ENCODE measurements around the gene CEP112.
"Not testable (repeated sequence)": the region's sequence is repeated elsewhere in the genome, so short reads cannot be mapped to it uniquely, and the experiment has no call there.

The CEP112 gene

GRCh38 chr17:66165537-66166123, 26.3 kb downstream of the CEP112 start:
- no peak for DNase-seq (ENCODE audit: low read depth in 2 of 2, low spot score in 1 of 2)

- DNase-seq (ENCODE audit: low read depth in 2 of 2, low spot score in 1 of 2) = not testable (repeated sequence)
These were observed 36.9 kb downstream of the CEP112 start for GRCh38 chr17:66155055-66155454.

- no peak for DNase-seq (ENCODE audit: low read depth in 2 of 2, low spot score in 1 of 2)
These were observed 39.2 kb downstream of the CEP112 start for GRCh38 chr17:66152756-66153155.

- no peak for DNase-seq (ENCODE audit: low read depth in 2 of 2, low spot score in 1 of 2)
These were observed 41.2 kb downstream of the CEP112 start for GRCh38 chr17:66150708-66151107.

GRCh38 chr17:66149562-66149961, 42.4 kb downstream of the CEP112 start:
- DNase-seq (ENCODE audit: low read depth in 2 of 2, low spot score in 1 of 2) = no peak

- DNase-seq (ENCODE audit: low read depth in 2 of 2, low spot score in 1 of 2) = no peak
These were observed 45.5 kb downstream of the CEP112 start for GRCh38 chr17:66146394-66146793.

GRCh38 chr17:66143657-66144282, 48.2 kb downstream of the CEP112 start:
- DNase-seq (ENCODE audit: low read depth in 2 of 2, low spot score in 1 of 2) = no peak

- DNase-seq (ENCODE audit: low read depth in 2 of 2, low spot score in 1 of 2) = no peak
These were observed 49.5 kb downstream of the CEP112 start for GRCh38 chr17:66142428-66142827.

GRCh38 chr17:66138120-66138519, 53.8 kb downstream of the CEP112 start:
- no peak for DNase-seq (ENCODE audit: low read depth in 2 of 2, low spot score in 1 of 2)

- no peak for DNase-seq (ENCODE audit: low read depth in 2 of 2, low spot score in 1 of 2)
These were observed 56.0 kb downstream of the CEP112 start for GRCh38 chr17:66135896-66136295.

GRCh38 chr17:66135219-66135618, 56.7 kb downstream of the CEP112 start:
- no peak for DNase-seq (ENCODE audit: low read depth in 2 of 2, low spot score in 1 of 2)

- DNase-seq (ENCODE audit: low read depth in 2 of 2, low spot score in 1 of 2) = no peak
These were observed 62.2 kb downstream of the CEP112 start for GRCh38 chr17:66129759-66130158.

- no peak for DNase-seq (ENCODE audit: low read depth in 2 of 2, low spot score in 1 of 2)
These were observed 65.7 kb downstream of the CEP112 start for GRCh38 chr17:66126231-66126630.

GRCh38 chr17:66123163-66123562, 68.8 kb downstream of the CEP112 start:
- no peak for DNase-seq (ENCODE audit: low read depth in 2 of 2, low spot score in 1 of 2)

- DNase-seq (ENCODE audit: low read depth in 2 of 2, low spot score in 1 of 2) = no peak
These were observed 76.7 kb downstream of the CEP112 start for GRCh38 chr17:66115246-66115645.

- no peak for DNase-seq (ENCODE audit: low read depth in 2 of 2, low spot score in 1 of 2)
These were observed 77.3 kb downstream of the CEP112 start for GRCh38 chr17:66114609-66115008.

GRCh38 chr17:66107731-66108130, 84.2 kb downstream of the CEP112 start:
- DNase-seq (ENCODE audit: low read depth in 2 of 2, low spot score in 1 of 2) = no peak

- no peak for DNase-seq (ENCODE audit: low read depth in 2 of 2, low spot score in 1 of 2)
These were observed 93.9 kb downstream of the CEP112 start for GRCh38 chr17:66098040-66098439.

- DNase-seq (ENCODE audit: low read depth in 2 of 2, low spot score in 1 of 2) = no peak
These were observed 97.2 kb downstream of the CEP112 start for GRCh38 chr17:66094727-66095126.

GRCh38 chr17:66091445-66092080, 100.4 kb downstream of the CEP112 start:
- DNase-seq (ENCODE audit: low read depth in 2 of 2, low spot score in 1 of 2) = no peak

GRCh38 chr17:66089764-66090163, 102.2 kb downstream of the CEP112 start:
- DNase-seq (ENCODE audit: low read depth in 2 of 2, low spot score in 1 of 2) = no peak

- no peak for DNase-seq (ENCODE audit: low read depth in 2 of 2, low spot score in 1 of 2)
These were observed 103.8 kb downstream of the CEP112 start for GRCh38 chr17:66088173-66088572.

GRCh38 chr17:66087073-66087472, 104.9 kb downstream of the CEP112 start:
- no peak for DNase-seq (ENCODE audit: low read depth in 2 of 2, low spot score in 1 of 2)
